ENCODE measurements around the gene KCNK10. TPM values are rescaled to one million over a fixed set of nuclear protein-coding genes. Genes with fewer than 3 reads are reported as not detected.

The KCNK10 gene
- total and polyA plus RNA-seq, 2 donors from 2014 or later: 0.54 to 1.1 TPM

GRCh38 chr14:88164906-88165534, 158.0 kb downstream of the KCNK10 start:
- no peak for TF ChIP-seq CTCF (IDR thresholded peaks at IDR 0.05; ENCODE audit: borderline replicate concordance, extremely low read depth, insufficient read depth)
- Histone ChIP-seq H3K27ac (ENCODE audit: low read depth in 2 of 2, low read length in 2 of 2) (no peak overlapping the region), H3K9ac (ENCODE audit: low read length in 3 of 3) (no peak overlapping the region), H3K36me3 (ENCODE audit: control insufficient read depth in 2 of 3, insufficient read depth in 3 of 3, low read length in 3 of 3) (no peaks in the 10 kb centered on the region), H3K4me3 (ENCODE audit: low read length in 3 of 3) (no peak overlapping the region), H3K4me1 (ENCODE audit: control insufficient read depth in 2 of 3, insufficient read depth in 2 of 3, low read depth in 1 of 3, low read length in 3 of 3) (no peaks in the 10 kb centered on the region), H3K9me3 (ENCODE audit: control insufficient read depth in 2 of 3, insufficient read depth in 1 of 3, low read length in 3 of 3) (no peaks in the 10 kb centered on the region), H3K27me3 (ENCODE audit: control insufficient read depth, insufficient read depth, low read length) (no peaks in the 10 kb centered on the region)
- no peak for FAIRE-seq
- intact Hi-C loops (cut with DNase I): loop anchor here (10.0 kb wide), 1 partner anchor 140 kb away; no protein-coding TSS in a partner anchor
- DNase-seq: no peak

GRCh38 chr14:88163731-88164255, 159.3 kb downstream of the KCNK10 start:
- intact Hi-C loops (cut with DNase I): loop anchor here (10.0 kb wide), 1 partner anchor 139 kb away; no protein-coding TSS in a partner anchor
- no peak for TF ChIP-seq CTCF (IDR thresholded peaks at IDR 0.05; ENCODE audit: borderline replicate concordance, extremely low read depth, insufficient read depth)
- Histone ChIP-seq H3K36me3 (ENCODE audit: control insufficient read depth in 2 of 3, insufficient read depth in 3 of 3, low read length in 3 of 3) (no peaks in the 10 kb centered on the region), H3K27me3 (ENCODE audit: control insufficient read depth, insufficient read depth, low read length) (no peaks in the 10 kb centered on the region), H3K4me3 (ENCODE audit: low read length in 3 of 3) (no peak overlapping the region), H3K4me1 (ENCODE audit: control insufficient read depth in 2 of 3, insufficient read depth in 2 of 3, low read depth in 1 of 3, low read length in 3 of 3) (no peaks in the 10 kb centered on the region), H3K27ac (ENCODE audit: low read depth in 2 of 2, low read length in 2 of 2) (no peak overlapping the region), H3K9me3 (ENCODE audit: control insufficient read depth in 2 of 3, insufficient read depth in 1 of 3, low read length in 3 of 3) (no peaks in the 10 kb centered on the region), H3K9ac (ENCODE audit: low read length in 3 of 3) (no peak overlapping the region)
- FAIRE-seq: no peak
- no peak for DNase-seq

GRCh38 chr14:88156127-88156526, 166.9 kb downstream of the KCNK10 start:
- TF ChIP-seq CTCF (IDR thresholded peaks at IDR 0.05; ENCODE audit: borderline replicate concordance, extremely low read depth, insufficient read depth): no peak
- no peaks in the 10 kb centered on the region for H3K27me3 ChIP-seq (ENCODE audit: control insufficient read depth, insufficient read depth, low read length)
- intact Hi-C loops (cut with DNase I): no loop called here
- no peak overlapping the region for H3K27ac ChIP-seq (ENCODE audit: low read depth in 2 of 2, low read length in 2 of 2)
- no peak overlapping the region for H3K9ac ChIP-seq (ENCODE audit: low read length in 3 of 3)
- DNase-seq: peak in 1 of 5 donors; percentile 2
- H3K4me3 ChIP-seq (ENCODE audit: low read length in 3 of 3): no peak overlapping the region
- no peaks in the 10 kb centered on the region for H3K4me1 ChIP-seq (ENCODE audit: control insufficient read depth in 2 of 3, insufficient read depth in 2 of 3, low read depth in 1 of 3, low read length in 3 of 3)
- no peaks in the 10 kb centered on the region for H3K36me3 ChIP-seq (ENCODE audit: control insufficient read depth in 2 of 3, insufficient read depth in 3 of 3, low read length in 3 of 3)
- no peaks in the 10 kb centered on the region for H3K9me3 ChIP-seq (ENCODE audit: control insufficient read depth in 2 of 3, insufficient read depth in 1 of 3, low read length in 3 of 3)
- FAIRE-seq: no peak

All from kidney (tissue), 14 donors.